ENCODE data around the gene CCL28. TPM values are rescaled to one million over a fixed set of nuclear protein-coding genes. Genes with fewer than 3 reads are reported as not detected.
A peak's percentile ranks its signal among the peaks of the same experiment; 100 is the strongest.
"Not testable (repeated sequence)": the region's sequence is repeated elsewhere in the genome, so short reads cannot be mapped to it uniquely, and the experiment has no call there.

CCL28 gene
- 1.2 and 2.1 TPM in 2 replicates for total RNA-seq

- DNase-seq (ENCODE audit: low read depth in 2 of 2), result no peak
Observed at GRCh38 chr5:43412156-43412555, at the start of gene CCL28. TSS of gene CCL28 (minus strand) at chr5:43412391. CDS start at chr5:43412316, 75 bp downstream.

GRCh38 chr5:43461066-43461465 is 48.9 kb upstream of the CCL28 start:
- DNase-seq (ENCODE audit: low read depth in 2 of 2), result no peak

GRCh38 chr5:43456556-43456955 is 44.4 kb upstream of the CCL28 start:
- DNase-seq (ENCODE audit: low read depth in 2 of 2), result no peak

- DNase-seq (ENCODE audit: low read depth in 2 of 2), result not testable (repeated sequence)
Observed at GRCh38 chr5:43441575-43441974, 29.4 kb upstream of the CCL28 start.

GRCh38 chr5:43437062-43437660 is 25.0 kb upstream of the CCL28 start:
- DNase-seq (ENCODE audit: low read depth in 2 of 2), result no peak

- DNase-seq (ENCODE audit: low read depth in 2 of 2), result no peak
Observed at GRCh38 chr5:43433382-43433781, 21.2 kb upstream of the CCL28 start.

- peak; percentile 4 to 31 for DNase-seq (ENCODE audit: low read depth in 2 of 2)
Observed at GRCh38 chr5:43432486-43433375, 20.5 kb upstream of the CCL28 start.

- DNase-seq (ENCODE audit: low read depth in 2 of 2), result no peak
Observed at GRCh38 chr5:43429706-43430105, 17.5 kb upstream of the CCL28 start.

- DNase-seq (ENCODE audit: low read depth in 2 of 2), result no peak
Observed at GRCh38 chr5:43429016-43429415, 16.8 kb upstream of the CCL28 start.

GRCh38 chr5:43427306-43427705 is 15.1 kb upstream of the CCL28 start:
- no peak for DNase-seq (ENCODE audit: low read depth in 2 of 2)

GRCh38 chr5:43425983-43426382 is 13.8 kb upstream of the CCL28 start:
- DNase-seq (ENCODE audit: low read depth in 2 of 2), result peak in 1 of 2 donors; percentile 6

GRCh38 chr5:43423086-43423485 is 10.9 kb upstream of the CCL28 start:
- DNase-seq (ENCODE audit: low read depth in 2 of 2), result not testable (repeated sequence)

GRCh38 chr5:43422143-43422542 is 10.0 kb upstream of the CCL28 start:
- DNase-seq (ENCODE audit: low read depth in 2 of 2), result peak; percentile 69 to 77

GRCh38 chr5:43421450-43422133 is 9.4 kb upstream of the CCL28 start:
- DNase-seq (ENCODE audit: low read depth in 2 of 2), result no peak

GRCh38 chr5:43420241-43420640 is 8.1 kb upstream of the CCL28 start:
- no peak for DNase-seq (ENCODE audit: low read depth in 2 of 2)

- no peak for DNase-seq (ENCODE audit: low read depth in 2 of 2)
Observed at GRCh38 chr5:43418561-43418960, 6.4 kb upstream of the CCL28 start.

GRCh38 chr5:43416803-43417394 is 4.7 kb upstream of the CCL28 start:
- no peak for DNase-seq (ENCODE audit: low read depth in 2 of 2)

GRCh38 chr5:43415935-43416802 is 4.0 kb upstream of the CCL28 start:
- no peak for DNase-seq (ENCODE audit: low read depth in 2 of 2)

GRCh38 chr5:43413966-43414365 is 1.8 kb upstream of the CCL28 start:
- no peak for DNase-seq (ENCODE audit: low read depth in 2 of 2)

- DNase-seq (ENCODE audit: low read depth in 2 of 2), result no peak
Observed at GRCh38 chr5:43412644-43413043, 453 bp upstream of the CCL28 start.

GRCh38 chr5:43411495-43411894 is 696 bp downstream of the CCL28 start:
- DNase-seq (ENCODE audit: low read depth in 2 of 2), result no peak

Data from dermis microvascular lymphatic vessel endothelial cell (primary cell).